GM04503 (cell line): ENCODE measurements around the gene OLFM3.

ENCODE experiments used
- DNase-seq: peaks from one replicate; pipeline ENCODE4 v3.0.0-alpha.2; 2012; ENCODE audit warnings: low read depth

OLFM3 gene

GRCh38 chr1:101846820-101847219, 149.9 kb downstream of the OLFM3 start:
- DNase-seq = no peak

GRCh38 chr1:101843160-101843559, 153.6 kb downstream of the OLFM3 start:
- DNase-seq = no peak

- DNase-seq = no peak
These were observed 154.9 kb downstream of the OLFM3 start for GRCh38 chr1:101841824-101842223.

GRCh38 chr1:101835988-101836387, 160.7 kb downstream of the OLFM3 start:
- DNase-seq = no peak

GRCh38 chr1:101833312-101833711, 163.4 kb downstream of the OLFM3 start:
- DNase-seq = no peak

- no peak for DNase-seq
These were observed 170.3 kb downstream of the OLFM3 start for GRCh38 chr1:101826416-101826815.

GRCh38 chr1:101820071-101820470, 176.7 kb downstream of the OLFM3 start:
- DNase-seq = peak; percentile 1

GRCh38 chr1:101816262-101816661, 180.5 kb downstream of the OLFM3 start:
- no peak for DNase-seq

GRCh38 chr1:101798417-101798816, 198.3 kb downstream of the OLFM3 start:
- DNase-seq = no peak

GRCh38 chr1:101797722-101798121, 199.0 kb downstream of the OLFM3 start:
- DNase-seq = no peak

GRCh38 chr1:101781201-101781831, 215.4 kb downstream of the OLFM3 start:
- no peak for DNase-seq

GRCh38 chr1:101769520-101769919, 227.2 kb downstream of the OLFM3 start:
- no peak for DNase-seq

- DNase-seq = no peak
These were observed 238.7 kb downstream of the OLFM3 start for GRCh38 chr1:101757985-101758384.

- no peak for DNase-seq
These were observed 240.3 kb downstream of the OLFM3 start for GRCh38 chr1:101756411-101756810.
